Measurements from ENCODE around the gene XPR1. TPM values are rescaled to one million over a fixed set of nuclear protein-coding genes. Genes with fewer than 3 reads are reported as not detected.

XPR1 gene
- total RNA-seq, 1 experiment from 2014 or later, result 30.7 TPM

GRCh38 chr1:180601512-180601911 lies 30.3 kb upstream of the XPR1 start:
- intact Hi-C loops (cut with micrococcal nuclease; ENCODE audit: unreplicated experiment), result no loop called here
- DNase-seq (ENCODE audit: low spot score), result no peak
- BruUV-seq (replicated peaks), result no TSS peak
- H3K36me3 ChIP-seq (ENCODE audit: insufficient read depth, low read length, poor library complexity, severe bottlenecking), result no peaks in the 10 kb centered on the region
- no peaks in the 10 kb centered on the region for H3K4me1 ChIP-seq (ENCODE audit: insufficient read depth, low read length, poor library complexity, severe bottlenecking)
- H3K27ac ChIP-seq (ENCODE audit: low read depth, low read length, poor library complexity, severe bottlenecking), result no peak overlapping the region
- POLR2A ChIA-PET (ENCODE audit: low non-redundant PET), result no interaction called here
- no peak overlapping the region for H3K4me3 ChIP-seq (ENCODE audit: low read depth, low read length, poor library complexity, severe bottlenecking)
- CTCF ChIA-PET, result no interaction called here
- no peaks in the 10 kb centered on the region for H3K9me3 ChIP-seq (ENCODE audit: low read depth, low read length, poor library complexity, severe bottlenecking)
- H3K27me3 ChIP-seq (replicated peaks; ENCODE audit: insufficient read depth, low read depth, low read length, poor library complexity), result no peaks in the 10 kb centered on the region
- no peak for TF ChIP-seq EZH2 (IDR thresholded peaks at IDR 0.05; ENCODE audit: borderline replicate concordance, low read depth, low read length, poor library complexity, severe bottlenecking)
- TF ChIP-seq, protein P1, sequence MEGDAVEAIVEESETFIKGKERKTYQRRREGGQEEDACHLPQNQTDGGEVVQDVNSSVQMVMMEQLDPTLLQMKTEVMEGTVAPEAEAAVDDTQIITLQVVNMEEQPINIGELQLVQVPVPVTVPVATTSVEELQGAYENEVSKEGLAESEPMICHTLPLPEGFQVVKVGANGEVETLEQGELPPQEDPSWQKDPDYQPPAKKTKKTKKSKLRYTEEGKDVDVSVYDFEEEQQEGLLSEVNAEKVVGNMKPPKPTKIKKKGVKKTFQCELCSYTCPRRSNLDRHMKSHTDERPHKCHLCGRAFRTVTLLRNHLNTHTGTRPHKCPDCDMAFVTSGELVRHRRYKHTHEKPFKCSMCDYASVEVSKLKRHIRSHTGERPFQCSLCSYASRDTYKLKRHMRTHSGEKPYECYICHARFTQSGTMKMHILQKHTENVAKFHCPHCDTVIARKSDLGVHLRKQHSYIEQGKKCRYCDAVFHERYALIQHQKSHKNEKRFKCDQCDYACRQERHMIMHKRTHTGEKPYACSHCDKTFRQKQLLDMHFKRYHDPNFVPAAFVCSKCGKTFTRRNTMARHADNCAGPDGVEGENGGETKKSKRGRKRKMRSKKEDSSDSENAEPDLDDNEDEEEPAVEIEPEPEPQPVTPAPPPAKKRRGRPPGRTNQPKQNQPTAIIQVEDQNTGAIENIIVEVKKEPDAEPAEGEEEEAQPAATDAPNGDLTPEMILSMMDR (conservative IDR thresholded peaks at IDR 0.05; ENCODE audit: low read depth, low read length), result no peak

GRCh38 chr1:180603223-180603849 lies 28.5 kb upstream of the XPR1 start:
- DNase-seq (ENCODE audit: low spot score), result no peak
- ChIA-PET CTCF (no interaction called here), POLR2A (ENCODE audit: low non-redundant PET) (no interaction called here)
- no peaks in the 10 kb centered on the region for H3K9me3 ChIP-seq (ENCODE audit: low read depth, low read length, poor library complexity, severe bottlenecking)
- H3K27ac ChIP-seq (ENCODE audit: low read depth, low read length, poor library complexity, severe bottlenecking), result no peak overlapping the region
- intact Hi-C loops (cut with micrococcal nuclease; ENCODE audit: unreplicated experiment), result no loop called here
- BruUV-seq (replicated peaks), result no TSS peak
- H3K36me3 ChIP-seq (ENCODE audit: insufficient read depth, low read length, poor library complexity, severe bottlenecking), result no peaks in the 10 kb centered on the region
- no peaks in the 10 kb centered on the region for H3K27me3 ChIP-seq (replicated peaks; ENCODE audit: insufficient read depth, low read depth, low read length, poor library complexity)
- TF ChIP-seq, protein P1 (conservative IDR thresholded peaks at IDR 0.05; ENCODE audit: low read depth, low read length), result no peak
- TF ChIP-seq EZH2 (IDR thresholded peaks at IDR 0.05; ENCODE audit: borderline replicate concordance, low read depth, low read length, poor library complexity, severe bottlenecking), result no peak
- H3K4me1 ChIP-seq (ENCODE audit: insufficient read depth, low read length, poor library complexity, severe bottlenecking), result no peaks in the 10 kb centered on the region
- H3K4me3 ChIP-seq (ENCODE audit: low read depth, low read length, poor library complexity, severe bottlenecking), result no peak overlapping the region

DNA sequence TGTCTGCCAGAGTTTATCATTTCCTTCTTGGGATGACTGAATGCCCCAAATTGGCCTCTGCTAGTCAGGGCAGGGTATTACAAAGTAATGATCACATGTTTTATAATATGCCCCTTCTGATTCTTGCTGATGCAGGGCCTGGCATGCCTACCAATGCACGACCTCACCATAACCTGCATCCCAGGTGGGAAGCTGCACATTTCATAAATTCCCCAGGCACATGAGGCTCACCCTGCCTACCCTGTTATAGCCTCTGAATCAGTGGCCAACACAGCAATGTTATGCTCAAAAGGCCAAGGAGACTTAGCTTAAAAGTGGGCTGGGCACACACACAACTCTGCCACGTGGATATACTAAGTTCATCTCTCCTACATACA lies 28.0 kb upstream of the XPR1 start:
- intact Hi-C loops (cut with micrococcal nuclease; ENCODE audit: unreplicated experiment), result no loop called here
- TF ChIP-seq EZH2 (IDR thresholded peaks at IDR 0.05; ENCODE audit: borderline replicate concordance, low read depth, low read length, poor library complexity, severe bottlenecking), result no peak
- TF ChIP-seq, protein P1 (conservative IDR thresholded peaks at IDR 0.05; ENCODE audit: low read depth, low read length), result no peak
- no peaks in the 10 kb centered on the region for H3K27me3 ChIP-seq (replicated peaks; ENCODE audit: insufficient read depth, low read depth, low read length, poor library complexity)
- no peak overlapping the region for H3K4me3 ChIP-seq (ENCODE audit: low read depth, low read length, poor library complexity, severe bottlenecking)
- no peaks in the 10 kb centered on the region for H3K36me3 ChIP-seq (ENCODE audit: insufficient read depth, low read length, poor library complexity, severe bottlenecking)
- CTCF ChIA-PET, result no interaction called here
- no peaks in the 10 kb centered on the region for H3K4me1 ChIP-seq (ENCODE audit: insufficient read depth, low read length, poor library complexity, severe bottlenecking)
- no peaks in the 10 kb centered on the region for H3K9me3 ChIP-seq (ENCODE audit: low read depth, low read length, poor library complexity, severe bottlenecking)
- DNase-seq (ENCODE audit: low spot score), result no peak
- POLR2A ChIA-PET (ENCODE audit: low non-redundant PET), result no interaction called here
- H3K27ac ChIP-seq (ENCODE audit: low read depth, low read length, poor library complexity, severe bottlenecking), result no peak overlapping the region
- BruUV-seq (replicated peaks), result no TSS peak
